Caco-2 (cell line): ENCODE measurements around the gene RRAGC. TPM values are rescaled to one million over a fixed set of nuclear protein-coding genes. Genes with fewer than 3 reads are reported as not detected.
"Not testable (repeated sequence)": the region's sequence is repeated elsewhere in the genome, so short reads cannot be mapped to it uniquely, and the experiment has no call there.

Experiments
- BruUV-seq: library from RNA; stranded (reverse); fragments of 400-500 nt; replicated peaks from 2 replicates; lab custom pipeline; 2021; lab: Mats Ljungman, UMichigan
- CTCF ChIA-PET: fragments of 300-600 bp; sonication (Branson Sonifier 250); formaldehyde crosslinking; loops from one replicate; lab custom pipeline; 2022; ENCODE audit warnings: antibody characterized with exemption; lab: Charles Lee
- POLR2A ChIA-PET: fragments of 300-600 bp; sonication (Branson Sonifier 250); formaldehyde crosslinking; loops from one replicate; lab custom pipeline; 2022; ENCODE audit warnings: antibody characterized with exemption; lab: Charles Lee
- DNase-seq, 2 experiments: peaks; one replicate each; pipeline versions ENCODE4 v3.0.0 to v3.0.0-alpha.2; 2020 to 2022
- H3K27me3 ChIP-seq: replicated peaks from 2 replicates; pipeline ENCODE4 v1.6.0; 2011; ENCODE audit warnings: low read length; ENCODE audit not compliant: control insufficient read depth, insufficient read depth
- H3K36me3 ChIP-seq: 2 replicates; pipeline ENCODE4 v1.5.1; 2011; ENCODE audit warnings: low read length; ENCODE audit not compliant: control insufficient read depth, insufficient read depth
- H3K4me1 ChIP-seq: fragments of 250-450 bp; sonication (Bioruptor Pico); 2 replicates; pipeline ENCODE4 v1.5.1; 2020; ENCODE audit warnings: mild to moderate bottlenecking
- H3K4me3 ChIP-seq: 2 replicates; pipeline ENCODE4 v1.5.1; 2011; ENCODE audit warnings: low read depth, mild to moderate bottlenecking, control low read depth, low read length
- H3K9me3 ChIP-seq: fragments of 250-450 bp; sonication (Bioruptor Pico); 2 replicates; pipeline ENCODE4 v1.5.1; 2020; ENCODE audit warnings: mild to moderate bottlenecking, moderate library complexity
- H3K27ac Mint-ChIP-seq: one replicate; pipeline ENCODE4 v1.8.0; 2022; ENCODE audit warnings: mixed read lengths; ENCODE audit not compliant: unreplicated experiment
- H3K27me3 Mint-ChIP-seq: one replicate; pipeline ENCODE4 v1.8.0; 2022; ENCODE audit warnings: mixed read lengths; ENCODE audit not compliant: insufficient read depth, unreplicated experiment
- H3K36me3 Mint-ChIP-seq: one replicate; pipeline ENCODE4 v1.8.0; 2022; ENCODE audit warnings: mild to moderate bottlenecking, mixed read lengths; ENCODE audit not compliant: insufficient read depth, unreplicated experiment
- H3K4me1 Mint-ChIP-seq: one replicate; pipeline ENCODE4 v1.8.0; 2022; ENCODE audit warnings: low read depth, mixed read lengths; ENCODE audit not compliant: unreplicated experiment
- H3K4me3 Mint-ChIP-seq: one replicate; pipeline ENCODE4 v1.8.0; 2022; ENCODE audit warnings: mild to moderate bottlenecking, moderate library complexity, mixed read lengths; ENCODE audit not compliant: unreplicated experiment
- H3K9me3 Mint-ChIP-seq: one replicate; pipeline ENCODE4 v1.8.0; 2022; ENCODE audit warnings: mixed read lengths; ENCODE audit not compliant: unreplicated experiment
- intact Hi-C: fragments of 100-400 bp; cut with micrococcal nuclease; formaldehyde crosslinking; loops from one replicate; pipeline ENCODE4 v1.10.0; 2022; ENCODE audit not compliant: unreplicated experiment
- total RNA-seq: library from RNA; stranded (reverse); gene quantifications from 2 replicates; pipeline ENCODE4 v1.2.3, GENCODE V29; 2022
- TF ChIP-seq, protein P1 (sequence below), 2 experiments: fragments of 200-600 bp in 1 of 2; IDR thresholded peaks; 1 replicate in 1 of 2; 2 replicates in 1 of 2; pipeline versions ENCODE4 v1.5.1 to v1.8.0; 2011 to 2022; ENCODE audit warnings: antibody characterized with exemption in 1 of 2, control low read depth in 1 of 2, inconsistent platforms in 1 of 2, low read depth in 1 of 2, low read length in 1 of 2, mild to moderate bottlenecking in 1 of 2, moderate library complexity in 1 of 2; ENCODE audit not compliant: insufficient read depth in 1 of 2, severe bottlenecking in 1 of 2, unreplicated experiment in 1 of 2

The RRAGC gene
- total RNA-seq, 1 experiment from 2014 or later = 16.0 TPM

- no peaks in the 10 kb centered on the region for H3K36me3 Mint-ChIP-seq
- H3K9me3 Mint-ChIP-seq = no peaks in the 10 kb centered on the region
- Histone ChIP-seq H3K9me3 (no peaks in the 10 kb centered on the region), H3K27me3 (no peaks in the 10 kb centered on the region), H3K36me3 (no peaks in the 10 kb centered on the region), H3K4me1 (no peaks in the 10 kb centered on the region), H3K4me3 (no peak overlapping the region)
- POLR2A ChIA-PET = no interaction called here
- TF ChIP-seq, protein P1, sequence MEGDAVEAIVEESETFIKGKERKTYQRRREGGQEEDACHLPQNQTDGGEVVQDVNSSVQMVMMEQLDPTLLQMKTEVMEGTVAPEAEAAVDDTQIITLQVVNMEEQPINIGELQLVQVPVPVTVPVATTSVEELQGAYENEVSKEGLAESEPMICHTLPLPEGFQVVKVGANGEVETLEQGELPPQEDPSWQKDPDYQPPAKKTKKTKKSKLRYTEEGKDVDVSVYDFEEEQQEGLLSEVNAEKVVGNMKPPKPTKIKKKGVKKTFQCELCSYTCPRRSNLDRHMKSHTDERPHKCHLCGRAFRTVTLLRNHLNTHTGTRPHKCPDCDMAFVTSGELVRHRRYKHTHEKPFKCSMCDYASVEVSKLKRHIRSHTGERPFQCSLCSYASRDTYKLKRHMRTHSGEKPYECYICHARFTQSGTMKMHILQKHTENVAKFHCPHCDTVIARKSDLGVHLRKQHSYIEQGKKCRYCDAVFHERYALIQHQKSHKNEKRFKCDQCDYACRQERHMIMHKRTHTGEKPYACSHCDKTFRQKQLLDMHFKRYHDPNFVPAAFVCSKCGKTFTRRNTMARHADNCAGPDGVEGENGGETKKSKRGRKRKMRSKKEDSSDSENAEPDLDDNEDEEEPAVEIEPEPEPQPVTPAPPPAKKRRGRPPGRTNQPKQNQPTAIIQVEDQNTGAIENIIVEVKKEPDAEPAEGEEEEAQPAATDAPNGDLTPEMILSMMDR (IDR thresholded peaks at IDR 0.05; ENCODE audit: insufficient read depth in 1 of 2, low read depth in 1 of 2, low read length in 1 of 2, severe bottlenecking in 1 of 2, unreplicated experiment in 1 of 2) = no peak
- no peak overlapping the region for H3K4me3 Mint-ChIP-seq
- no peak overlapping the region for H3K27ac Mint-ChIP-seq
- peaks cover 14% of the 10 kb centered on the region for H3K27me3 Mint-ChIP-seq
- H3K4me1 Mint-ChIP-seq = no peaks in the 10 kb centered on the region
- intact Hi-C loops = no loop called here
- CTCF ChIA-PET = no interaction called here
- DNase-seq = no peak
- no TSS peak for BruUV-seq
Measured at GRCh38 chr1:38814984-38815464, 44.5 kb downstream of the RRAGC start.

DNA sequence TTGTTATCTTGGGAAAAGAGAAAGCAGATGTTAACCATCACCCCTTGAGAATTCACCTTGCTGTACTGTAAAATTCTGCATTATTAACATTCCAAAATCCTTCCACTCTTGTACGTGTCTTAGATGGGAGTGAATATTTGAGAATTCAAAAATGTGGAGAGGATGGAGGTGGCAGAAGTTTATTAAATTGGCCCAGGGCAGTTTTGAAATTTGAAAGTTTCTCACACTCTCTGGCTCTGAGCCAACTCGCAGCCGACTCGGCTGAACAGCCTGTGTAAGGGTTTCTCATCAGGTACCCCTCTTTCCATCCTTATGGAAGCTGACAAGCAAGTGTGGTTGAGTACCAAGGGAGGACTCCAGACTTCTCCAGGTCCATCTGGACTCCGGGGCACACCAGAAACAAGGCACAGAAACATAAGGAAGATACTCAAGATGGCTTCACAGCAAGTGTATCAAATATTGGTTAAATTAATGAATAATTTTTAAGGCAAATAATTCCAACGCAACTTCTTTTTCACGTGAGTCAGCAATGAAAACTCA lies 45.1 kb downstream of the RRAGC start:
- Histone ChIP-seq H3K4me3 (no peak overlapping the region), H3K4me1 (no peaks in the 10 kb centered on the region), H3K36me3 (no peaks in the 10 kb centered on the region), H3K27me3 (no peaks in the 10 kb centered on the region), H3K9me3 (no peaks in the 10 kb centered on the region)
- ChIA-PET POLR2A (no interaction called here), CTCF (no interaction called here)
- Mint-ChIP-seq H3K36me3 (no peaks in the 10 kb centered on the region), H3K27me3 (peaks cover 17% of the 10 kb centered on the region), H3K4me3 (no peak overlapping the region), H3K27ac (no peak overlapping the region), H3K9me3 (no peaks in the 10 kb centered on the region), H3K4me1 (no peaks in the 10 kb centered on the region)
- BruUV-seq = no TSS peak
- intact Hi-C loops = no loop called here
- DNase-seq = no peak
- TF ChIP-seq, protein P1 (IDR thresholded peaks at IDR 0.05; ENCODE audit: insufficient read depth in 1 of 2, low read depth in 1 of 2, low read length in 1 of 2, severe bottlenecking in 1 of 2, unreplicated experiment in 1 of 2) = no peak

DNA sequence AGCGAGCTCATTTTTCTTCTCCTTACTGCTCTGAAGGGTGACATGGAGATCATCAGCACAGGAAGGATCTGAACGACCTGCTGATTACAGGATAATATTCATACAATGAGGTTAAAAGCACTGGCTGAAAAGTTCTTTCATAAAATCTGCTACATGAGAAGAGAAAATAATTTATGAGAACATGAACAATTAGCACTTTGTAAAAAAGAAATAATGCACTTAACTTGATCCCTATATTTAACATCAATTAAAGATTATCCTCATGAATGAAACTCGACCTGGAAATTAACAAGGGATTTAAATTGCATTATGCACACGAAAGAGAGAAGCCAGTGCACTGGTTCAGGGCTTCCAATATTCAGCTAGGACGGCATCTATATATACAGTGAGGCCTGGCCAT lies 46.6 kb downstream of the RRAGC start:
- H3K9me3 ChIP-seq = no peaks in the 10 kb centered on the region
- no peak overlapping the region for H3K4me3 ChIP-seq
- TF ChIP-seq, protein P1 (IDR thresholded peaks at IDR 0.05; ENCODE audit: insufficient read depth in 1 of 2, low read depth in 1 of 2, low read length in 1 of 2, severe bottlenecking in 1 of 2, unreplicated experiment in 1 of 2) = no peak
- H3K4me1 ChIP-seq = no peaks in the 10 kb centered on the region
- ChIA-PET CTCF (no interaction called here), POLR2A (no interaction called here)
- H3K9me3 Mint-ChIP-seq = no peaks in the 10 kb centered on the region
- no peaks in the 10 kb centered on the region for H3K4me1 Mint-ChIP-seq
- no peaks in the 10 kb centered on the region for H3K27me3 ChIP-seq
- no peak for DNase-seq
- no peaks in the 10 kb centered on the region for H3K36me3 ChIP-seq
- H3K27ac Mint-ChIP-seq = no peak overlapping the region
- intact Hi-C loops = no loop called here
- H3K4me3 Mint-ChIP-seq = no peak overlapping the region
- BruUV-seq = no TSS peak
- peaks cover 20% of the 10 kb centered on the region for H3K27me3 Mint-ChIP-seq
- H3K36me3 Mint-ChIP-seq = no peaks in the 10 kb centered on the region

DNA sequence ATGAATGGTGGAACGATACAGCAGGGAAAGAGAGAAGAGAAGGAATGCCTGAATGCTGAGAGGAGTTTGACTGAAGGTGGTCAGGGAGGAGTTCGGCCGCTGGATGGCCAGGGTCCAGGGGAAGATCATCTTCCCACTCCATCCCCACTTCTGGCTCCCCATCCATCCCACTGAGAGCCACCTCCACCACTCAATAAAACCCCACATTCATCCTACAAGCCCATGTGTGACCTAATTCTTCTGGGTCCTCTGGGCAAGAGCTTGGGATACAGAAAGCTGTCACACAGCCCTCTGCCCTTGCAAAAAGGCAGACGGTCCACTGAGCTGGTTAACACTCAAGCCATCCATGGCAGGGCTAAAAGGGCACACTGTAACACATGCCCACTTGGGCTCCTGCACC lies 48.1 kb downstream of the RRAGC start:
- DNase-seq, intact Hi-C loops, POLR2A ChIA-PET, CTCF ChIA-PET, H3K4me3 Mint-ChIP-seq, H3K4me1 ChIP-seq, H3K4me1 Mint-ChIP-seq, H3K4me3 ChIP-seq, H3K27me3 ChIP-seq, H3K9me3 ChIP-seq, H3K27ac Mint-ChIP-seq, H3K9me3 Mint-ChIP-seq, BruUV-seq, H3K36me3 Mint-ChIP-seq, H3K36me3 ChIP-seq: not testable (repeated sequence)
- H3K27me3 Mint-ChIP-seq = peaks cover 31% of the 10 kb centered on the region
